Calu3 (cell line): ENCODE data around the gene YLPM1. TPM values are rescaled to one million over a fixed set of nuclear protein-coding genes. Genes with fewer than 3 reads are reported as not detected.

Experiments
- BruUV-seq: library from RNA; stranded (reverse); fragments of 400-500 nt; replicated peaks from 2 replicates; lab custom pipeline; 2021; lab: Mats Ljungman, UMichigan
- CTCF ChIA-PET: fragments of 300-600 bp; sonication (Branson Sonifier 250); formaldehyde crosslinking; loops from one replicate; lab custom pipeline; 2022; ENCODE audit warnings: antibody characterized with exemption; lab: Charles Lee
- DNase-seq: peaks from one replicate; pipeline ENCODE4 v3.0.0; 2022
- H3K27ac Mint-ChIP-seq: one replicate; pipeline ENCODE4 v1.8.0; 2022; ENCODE audit warnings: mixed read lengths; ENCODE audit not compliant: unreplicated experiment
- H3K27me3 Mint-ChIP-seq: one replicate; pipeline ENCODE4 v1.8.0; 2022; ENCODE audit warnings: mixed read lengths; ENCODE audit not compliant: unreplicated experiment
- H3K36me3 Mint-ChIP-seq: one replicate; pipeline ENCODE4 v1.8.0; 2022; ENCODE audit warnings: mild to moderate bottlenecking, moderate library complexity, mixed read lengths; ENCODE audit not compliant: insufficient read depth, unreplicated experiment
- H3K4me1 Mint-ChIP-seq: one replicate; pipeline ENCODE4 v1.8.0; 2022; ENCODE audit warnings: mild to moderate bottlenecking, low read depth, mixed read lengths; ENCODE audit not compliant: unreplicated experiment
- H3K4me3 Mint-ChIP-seq: one replicate; pipeline ENCODE4 v1.8.0; 2022; ENCODE audit warnings: mild to moderate bottlenecking, low read depth, moderate library complexity, mixed read lengths; ENCODE audit not compliant: unreplicated experiment
- H3K9me3 Mint-ChIP-seq: one replicate; pipeline ENCODE4 v1.8.0; 2022; ENCODE audit warnings: low read depth, mixed read lengths; ENCODE audit not compliant: unreplicated experiment
- CTCF ChIP-seq: fragments of 200-600 bp; IDR thresholded peaks from one replicate; pipeline ENCODE4 v1.8.0; 2022; ENCODE audit warnings: antibody characterized with exemption; ENCODE audit not compliant: unreplicated experiment
- intact Hi-C: fragments of 100-400 bp; cut with micrococcal nuclease; formaldehyde crosslinking; loops from one replicate; pipeline ENCODE4 v1.10.0; 2022; ENCODE audit not compliant: unreplicated experiment
- total RNA-seq: library from RNA; stranded (reverse); gene quantifications from 2 replicates; pipeline ENCODE4 v1.2.3, GENCODE V29; 2022

YLPM1 gene
- total RNA-seq, 1 experiment from 2014 or later = 67.5 TPM

- BruUV-seq = no TSS peak
- no peak for TF ChIP-seq CTCF
- H3K27ac Mint-ChIP-seq = no peak overlapping the region
- intact Hi-C loops = no loop called here
- CTCF ChIA-PET = no interaction called here
- no peaks in the 10 kb centered on the region for H3K4me1 Mint-ChIP-seq
- no peaks in the 10 kb centered on the region for H3K9me3 Mint-ChIP-seq
- no peaks in the 10 kb centered on the region for H3K27me3 Mint-ChIP-seq
- no peak for DNase-seq
- no peak overlapping the region for H3K4me3 Mint-ChIP-seq
- peaks cover 23% of the 10 kb centered on the region for H3K36me3 Mint-ChIP-seq
These were observed 36.6 kb downstream of the YLPM1 start for GRCh38 chr14:74799765-74800164.

- Mint-ChIP-seq H3K36me3 (peaks cover 23% of the 10 kb centered on the region), H3K9me3 (no peaks in the 10 kb centered on the region), H3K4me1 (no peaks in the 10 kb centered on the region), H3K27me3 (no peaks in the 10 kb centered on the region), H3K27ac (no peak overlapping the region), H3K4me3 (no peak overlapping the region)
- no peak for TF ChIP-seq CTCF
- no TSS peak for BruUV-seq
- DNase-seq = no peak
- CTCF ChIA-PET = interaction anchor here (1.4 kb wide), 1 partner anchor 9 kb away, joined by 4 read pairs; no protein-coding TSS in a partner anchor
- intact Hi-C loops = no loop called here
These were observed 37.7 kb downstream of the YLPM1 start for GRCh38 chr14:74800780-74801179.

DNA sequence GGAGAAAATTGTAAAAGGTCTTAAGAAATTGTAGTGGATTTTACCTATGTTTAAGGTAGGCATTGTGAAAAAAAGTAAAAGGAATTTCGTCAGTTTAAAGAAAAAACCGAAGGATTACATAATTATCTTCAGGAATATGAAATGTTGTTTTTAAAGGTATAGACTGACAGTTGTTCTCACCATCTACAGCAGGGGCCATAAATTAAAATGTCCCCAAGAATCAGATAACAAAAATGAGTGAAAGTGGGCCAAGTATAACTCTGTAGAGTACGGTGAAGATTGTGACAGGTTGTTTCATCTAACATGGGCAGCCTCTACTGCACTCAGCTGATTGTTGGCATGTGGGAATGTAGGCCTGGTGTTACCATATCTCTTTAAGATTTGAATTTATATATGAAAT is 38.3 kb downstream of the YLPM1 start:
- Mint-ChIP-seq H3K4me1 (no peaks in the 10 kb centered on the region), H3K4me3 (no peak overlapping the region), H3K36me3 (peaks cover 23% of the 10 kb centered on the region), H3K9me3 (no peaks in the 10 kb centered on the region), H3K27me3 (no peaks in the 10 kb centered on the region), H3K27ac (no peak overlapping the region)
- BruUV-seq = no TSS peak
- CTCF ChIA-PET = interaction anchor here (1.4 to 1.8 kb wide), 2 partner anchors 9 to 192 kb away, joined by 4 to 9 read pairs; no protein-coding TSS in a partner anchor
- no peak for TF ChIP-seq CTCF
- intact Hi-C loops = no loop called here
- DNase-seq = no peak

DNA sequence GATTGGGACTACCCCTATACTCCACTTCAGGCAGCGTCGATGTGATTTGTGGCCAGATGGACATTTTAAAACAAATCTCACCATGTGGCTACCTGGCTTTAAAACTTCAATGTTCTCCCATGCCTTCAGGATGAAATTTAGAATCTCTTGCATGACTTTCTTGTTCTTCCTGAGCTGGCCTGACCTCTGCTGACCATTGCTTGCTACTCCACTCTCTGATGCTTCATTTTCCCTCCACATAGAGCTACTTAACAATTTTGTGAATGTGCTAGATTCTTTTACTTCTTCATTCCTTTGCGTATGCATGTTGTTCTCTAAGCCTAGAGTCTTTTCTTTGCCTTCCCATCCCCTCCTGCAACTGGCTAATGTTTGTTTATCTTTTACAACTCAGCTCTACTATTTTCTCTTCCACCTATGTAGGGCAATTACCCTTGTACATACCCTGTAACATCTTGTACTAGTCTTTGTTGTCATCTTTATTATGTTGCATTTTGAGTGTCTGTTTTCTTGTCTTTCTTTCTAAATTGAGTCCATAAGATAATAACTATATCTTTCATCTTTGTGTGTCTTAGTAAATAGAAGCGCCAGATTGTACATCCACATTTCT is 41.2 kb downstream of the YLPM1 start:
- no peak for TF ChIP-seq CTCF
- DNase-seq = peak; percentile 17
- Mint-ChIP-seq H3K27ac (no peak overlapping the region), H3K4me3 (no peak overlapping the region), H3K27me3 (no peaks in the 10 kb centered on the region), H3K9me3 (no peaks in the 10 kb centered on the region), H3K4me1 (no peaks in the 10 kb centered on the region), H3K36me3 (peaks cover 29% of the 10 kb centered on the region)
- CTCF ChIA-PET = interaction anchor here (0.5 to 1.1 kb wide), 3 partner anchors 21 to 1134 kb away, joined by 3 to 20 read pairs (median 3); no protein-coding TSS in a partner anchor
- no TSS peak for BruUV-seq
- intact Hi-C loops = loop anchor here (1.0 kb wide), 1 partner anchor 195 kb away; no protein-coding TSS in a partner anchor
